GM19468 (cell line): ENCODE results near the gene PEAK3.

Experiments
- ATAC-seq: cut with Tn5 transposase; IDR thresholded peaks from one replicate; pipeline ENCODE4 v1.9.1; 2021; ENCODE audit warnings: mild to moderate bottlenecking, moderate library complexity, moderate number of reproducible peaks; ENCODE audit not compliant: unreplicated experiment; ENCODE audit errors: extremely low read depth

PEAK3 gene

GRCh38 chr19:2317300-2317699 is 35.3 kb upstream of the PEAK3 start:
- no peak for ATAC-seq

- ATAC-seq = no peak
Observed at GRCh38 chr19:2315818-2316353, 33.9 kb upstream of the PEAK3 start.

- ATAC-seq = no peak
Observed at GRCh38 chr19:2315121-2315817, 33.3 kb upstream of the PEAK3 start.

GRCh38 chr19:2312820-2313501 is 31.0 kb upstream of the PEAK3 start:
- no peak for ATAC-seq

GRCh38 chr19:2311093-2311492 is 29.1 kb upstream of the PEAK3 start:
- no peak for ATAC-seq

- no peak for ATAC-seq
Observed at GRCh38 chr19:2309734-2310362, 27.9 kb upstream of the PEAK3 start.

GRCh38 chr19:2308114-2308556 is 26.2 kb upstream of the PEAK3 start, which contains the start of gene LINGO3:
Gene LINGO3, minus strand, starts transcription at chr19:2308154. Its CDS starts 16,378 bp downstream, at chr19:2291776.
- ATAC-seq = no peak

- ATAC-seq = no peak
Observed at GRCh38 chr19:2307518-2308012, 25.6 kb upstream of the PEAK3 start.

GRCh38 chr19:2306971-2307370 is 25.0 kb upstream of the PEAK3 start:
- ATAC-seq = no peak

GRCh38 chr19:2306281-2306806 is 24.4 kb upstream of the PEAK3 start:
- no peak for ATAC-seq

- no peak for ATAC-seq
Observed at GRCh38 chr19:2305452-2306280, 23.7 kb upstream of the PEAK3 start.

GRCh38 chr19:2303211-2303798 is 21.3 kb upstream of the PEAK3 start:
- ATAC-seq = no peak

- no peak for ATAC-seq
Observed at GRCh38 chr19:2302319-2303210, 20.6 kb upstream of the PEAK3 start.

GRCh38 chr19:2300533-2300932 is 18.6 kb upstream of the PEAK3 start:
- no peak for ATAC-seq

GRCh38 chr19:2296141-2296540 is 14.2 kb upstream of the PEAK3 start:
- ATAC-seq = no peak

GRCh38 chr19:2294687-2295335 is 12.8 kb upstream of the PEAK3 start:
- no peak for ATAC-seq

GRCh38 chr19:2291185-2291751 is 9.3 kb upstream of the PEAK3 start:
- no peak for ATAC-seq
